ENCODE results near the gene CYBA. TPM values are rescaled to one million over a fixed set of nuclear protein-coding genes. Genes with fewer than 3 reads are reported as not detected.

The CYBA gene
- polyA plus RNA-seq, 3 donors: 1,168 to 2,376 (median 2,092) TPM

DNA sequence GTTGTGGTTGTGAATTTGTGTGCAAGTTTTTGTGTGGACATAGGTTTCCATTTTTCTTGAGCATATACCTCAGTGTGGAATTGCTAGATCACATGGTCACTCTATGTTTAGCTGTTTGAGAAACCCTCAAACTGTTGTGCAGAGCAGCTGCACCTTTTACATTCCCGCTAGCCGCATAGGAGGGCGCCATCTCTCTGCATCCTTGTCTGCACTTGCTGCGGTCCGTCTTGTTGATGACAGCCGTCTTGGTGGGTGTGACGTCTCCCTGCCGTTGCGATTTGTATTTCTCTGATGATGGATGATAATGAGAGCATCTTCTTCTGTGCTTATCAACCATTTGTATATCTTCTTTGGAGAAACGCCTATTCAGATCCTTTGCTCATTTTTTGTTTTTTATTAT, 37.6 kb downstream of the CYBA start:
- no peak overlapping the region for H3K27ac Mint-ChIP-seq
- H3K36me3 ChIP-seq (replicated peaks in 1 of 2; ENCODE audit: control insufficient read depth in 1 of 2, insufficient read depth in 2 of 2, low read length in 2 of 2): peaks cover 84 to 96% of the 10 kb centered on the region in 2 donors
- H3K27me3 ChIP-seq (ENCODE audit: control insufficient read depth in 2 of 2, insufficient read depth in 2 of 2, low read length in 2 of 2): no peaks in the 10 kb centered on the region

DNA sequence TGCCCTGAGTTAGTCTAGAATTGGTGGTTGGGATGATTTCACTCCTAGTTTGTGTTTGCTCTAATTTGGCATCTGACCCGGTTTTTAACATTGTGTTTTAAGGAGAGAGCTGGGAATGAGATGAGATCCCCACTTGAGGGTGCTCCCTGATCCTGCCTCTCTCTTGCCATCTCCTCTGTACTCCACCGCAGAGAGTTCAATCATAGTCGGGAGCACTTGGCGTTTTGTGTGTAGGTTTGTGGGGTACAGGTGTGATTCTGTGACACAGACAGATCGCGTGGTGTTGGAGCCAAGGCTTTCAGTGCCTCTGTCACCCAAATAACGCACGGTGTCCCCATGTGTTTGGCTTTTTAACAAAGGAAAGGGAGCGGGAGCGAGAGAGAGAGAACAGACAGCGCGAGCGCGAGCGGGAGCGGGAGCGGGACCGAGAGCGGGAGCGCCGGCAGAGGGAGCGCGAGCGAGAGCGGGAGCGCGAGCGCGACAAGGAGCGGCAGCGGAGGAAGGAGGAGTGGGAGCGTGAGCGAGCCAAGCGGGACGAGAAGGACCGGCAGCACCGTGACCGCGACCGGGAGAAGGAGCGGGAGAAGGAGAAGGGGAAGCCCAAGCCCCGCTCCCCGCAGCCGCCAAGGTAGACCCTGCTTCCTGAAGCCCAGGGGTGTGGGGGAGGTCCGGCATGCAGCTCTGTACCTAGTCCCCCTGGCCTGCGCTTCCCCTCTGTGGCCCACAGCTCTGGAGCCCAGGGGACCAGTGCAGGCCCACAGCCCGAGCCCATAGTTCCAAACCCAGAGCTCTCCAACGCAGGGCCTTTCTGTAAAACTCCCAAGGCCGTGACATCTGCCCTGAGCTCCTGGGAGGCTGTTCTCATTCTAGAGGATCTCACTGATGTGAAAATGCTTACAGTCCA, 39.7 kb downstream of the CYBA start:
- Histone ChIP-seq H4K20me1 (ENCODE audit: insufficient read depth, low read length) (peaks cover 72% of the 10 kb centered on the region), H3K4me1 (ENCODE audit: control insufficient read depth in 1 of 2, insufficient read depth in 2 of 2, low read length in 2 of 2) (peaks cover 4 to 9% of the 10 kb centered on the region in 2 donors), H3K9ac (ENCODE audit: insufficient read depth, low read length, poor library complexity, severe bottlenecking) (no peak overlapping the region), H3K36me3 (replicated peaks in 1 of 2; ENCODE audit: control insufficient read depth in 1 of 2, insufficient read depth in 2 of 2, low read length in 2 of 2) (peaks cover 78 to 91% of the 10 kb centered on the region in 2 donors), H3K9me3 (replicated peaks in 1 of 2; ENCODE audit: control insufficient read depth in 1 of 2, insufficient read depth in 1 of 2, low read length in 2 of 2) (no peaks in the 10 kb centered on the region), H3K27me3 (ENCODE audit: control insufficient read depth in 2 of 2, insufficient read depth in 2 of 2, low read length in 2 of 2) (no peaks in the 10 kb centered on the region), H3K4me2 (replicated peaks; ENCODE audit: extremely low read depth, low read length, poor library complexity, severe bottlenecking) (no peak overlapping the region), H2AFZ (ENCODE audit: insufficient read depth, low read depth, low read length, poor library complexity, severe bottlenecking) (no peak overlapping the region), H3K4me3 (replicated peaks in 1 of 3; ENCODE audit: low read depth in 2 of 3, low read length in 3 of 3) (no peak overlapping the region), H3K79me2 (ENCODE audit: insufficient read depth, low read length) (peaks cover 12% of the 10 kb centered on the region), H3K27ac (ENCODE audit: low read depth in 1 of 2, low read length in 2 of 2) (no peak overlapping the region)
- Mint-ChIP-seq H3K27ac (peak overlapping the region in 1 of 7 donors; percentile 46), H3K27me3 (ENCODE audit: low read depth in 3 of 3) (no peaks in the 10 kb centered on the region), H3K4me3 (no peak overlapping the region), H3K4me1 (peaks cover 15% of the 10 kb centered on the region), H3K36me3 (peaks cover 72 to 88% of the 10 kb centered on the region in 2 donors), H3K9me3 (no peaks in the 10 kb centered on the region)
- DNase-seq: no peak
- 96% methylated on average over 45 of the region's 49 CpGs for WGBS (ENCODE audit: insufficient coverage)
- TF ChIP-seq CTCF (IDR thresholded peaks at IDR 0.05): no peak
- intact Hi-C loops (cut with micrococcal nuclease): no loop called here

More for the DNA sequence above, 37.6 kb downstream of the CYBA start:
- WGBS (ENCODE audit: insufficient coverage): 90% methylated on average over 5 of the region's 10 CpGs
- H3K27ac ChIP-seq (ENCODE audit: low read depth in 1 of 2, low read length in 2 of 2): no peak overlapping the region
- no peak for TF ChIP-seq CTCF (IDR thresholded peaks at IDR 0.05)
- intact Hi-C loops (cut with micrococcal nuclease): no loop called here
- H3K4me2 ChIP-seq (replicated peaks; ENCODE audit: extremely low read depth, low read length, poor library complexity, severe bottlenecking): no peak overlapping the region
- peaks cover 19% of the 10 kb centered on the region for H3K79me2 ChIP-seq (ENCODE audit: insufficient read depth, low read length)
- Mint-ChIP-seq H3K9me3 (no peaks in the 10 kb centered on the region), H3K4me1 (peaks cover 4% of the 10 kb centered on the region), H3K4me3 (no peak overlapping the region), H3K36me3 (peaks cover 69 to 94% of the 10 kb centered on the region in 2 donors), H3K27me3 (ENCODE audit: low read depth in 3 of 3) (no peaks in the 10 kb centered on the region)
- H3K9me3 ChIP-seq (replicated peaks in 1 of 2; ENCODE audit: control insufficient read depth in 1 of 2, insufficient read depth in 1 of 2, low read length in 2 of 2): no peaks in the 10 kb centered on the region
- no peak for DNase-seq
- peaks cover 75% of the 10 kb centered on the region for H4K20me1 ChIP-seq (ENCODE audit: insufficient read depth, low read length)
- no peak overlapping the region for H3K9ac ChIP-seq (ENCODE audit: insufficient read depth, low read length, poor library complexity, severe bottlenecking)
- H2AFZ ChIP-seq (ENCODE audit: insufficient read depth, low read depth, low read length, poor library complexity, severe bottlenecking): no peak overlapping the region
- H3K4me3 ChIP-seq (replicated peaks in 1 of 3; ENCODE audit: low read depth in 2 of 3, low read length in 3 of 3): no peak overlapping the region
- H3K4me1 ChIP-seq (ENCODE audit: control insufficient read depth in 1 of 2, insufficient read depth in 2 of 2, low read length in 2 of 2): peaks cover 0 to 1% of the 10 kb centered on the region in 2 donors

All from CD14-positive monocyte (primary cell).